ENCODE measurements around the gene IMMP2L.

DNA sequence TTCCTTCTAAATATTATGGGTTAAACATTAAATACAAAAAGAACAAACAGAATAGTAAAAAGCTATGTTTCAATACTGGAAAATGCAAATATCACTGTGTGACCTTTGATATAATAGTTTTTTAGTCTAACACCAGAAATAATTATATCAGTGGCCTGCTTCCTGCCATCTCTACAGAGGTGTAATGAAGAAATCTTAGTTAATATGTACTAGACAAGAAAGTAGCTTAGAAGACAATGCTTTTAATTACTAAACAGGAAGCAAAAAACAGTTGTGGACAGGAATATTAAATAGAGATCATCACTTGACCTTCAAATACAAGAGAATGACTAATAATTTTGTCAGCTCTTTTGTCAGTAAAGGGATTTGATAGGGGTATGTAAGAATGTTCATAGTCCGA lies 518.7 kb downstream of the IMMP2L start:
- TF ChIP-seq, protein P1, sequence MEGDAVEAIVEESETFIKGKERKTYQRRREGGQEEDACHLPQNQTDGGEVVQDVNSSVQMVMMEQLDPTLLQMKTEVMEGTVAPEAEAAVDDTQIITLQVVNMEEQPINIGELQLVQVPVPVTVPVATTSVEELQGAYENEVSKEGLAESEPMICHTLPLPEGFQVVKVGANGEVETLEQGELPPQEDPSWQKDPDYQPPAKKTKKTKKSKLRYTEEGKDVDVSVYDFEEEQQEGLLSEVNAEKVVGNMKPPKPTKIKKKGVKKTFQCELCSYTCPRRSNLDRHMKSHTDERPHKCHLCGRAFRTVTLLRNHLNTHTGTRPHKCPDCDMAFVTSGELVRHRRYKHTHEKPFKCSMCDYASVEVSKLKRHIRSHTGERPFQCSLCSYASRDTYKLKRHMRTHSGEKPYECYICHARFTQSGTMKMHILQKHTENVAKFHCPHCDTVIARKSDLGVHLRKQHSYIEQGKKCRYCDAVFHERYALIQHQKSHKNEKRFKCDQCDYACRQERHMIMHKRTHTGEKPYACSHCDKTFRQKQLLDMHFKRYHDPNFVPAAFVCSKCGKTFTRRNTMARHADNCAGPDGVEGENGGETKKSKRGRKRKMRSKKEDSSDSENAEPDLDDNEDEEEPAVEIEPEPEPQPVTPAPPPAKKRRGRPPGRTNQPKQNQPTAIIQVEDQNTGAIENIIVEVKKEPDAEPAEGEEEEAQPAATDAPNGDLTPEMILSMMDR (IDR thresholded peaks at IDR 0.05), result no peak
- TF ChIP-seq POLR2A (IDR thresholded peaks at IDR 0.05) (no peak), EP300 (IDR thresholded peaks at IDR 0.05) (no peak)
